HepG2 (cell line): ENCODE data around the gene MAP3K14. TPM values are rescaled to one million over a fixed set of nuclear protein-coding genes. Genes with fewer than 3 reads are reported as not detected.

Experiments used
- CREB3 ChIP-seq: sonication (generic); formaldehyde crosslinking; IDR thresholded peaks from 2 replicates; pipeline ENCODE4 v1.5.0; 2020; ENCODE audit warnings: missing genetic modification reagents
- CSRNP2 ChIP-seq: sonication (generic); formaldehyde crosslinking; conservative IDR thresholded peaks from 2 replicates; pipeline ENCODE4 v1.8.0; 2022; ENCODE audit warnings: low read depth, missing genetic modification reagents
- DMTF1 ChIP-seq: sonication (generic); formaldehyde crosslinking; IDR thresholded peaks from 2 replicates; pipeline ENCODE4 v1.4.0; 2020; ENCODE audit warnings: mild to moderate bottlenecking, missing genetic modification reagents
- GABPB1 ChIP-seq: IDR thresholded peaks from 2 replicates; pipeline ENCODE4 v1.6.1; 2016; ENCODE audit warnings: mild to moderate bottlenecking, missing genetic modification reagents, moderate library complexity, missing compliant biosample characterization
- IKZF1 ChIP-seq: fragments of 450-650 bp; IDR thresholded peaks from 2 replicates; pipeline ENCODE4 v1.7.1; 2016
- KAT2B ChIP-seq: fragments of 150-350 bp; IDR thresholded peaks from 2 replicates; pipeline ENCODE4 v1.6.1; 2014; ENCODE audit warnings: low read depth, low read length, borderline replicate concordance
- ONECUT2 ChIP-seq: sonication (generic); formaldehyde crosslinking; IDR thresholded peaks from 2 replicates; pipeline ENCODE4 v1.4.0; 2020; ENCODE audit warnings: missing genetic modification reagents
- PCBP2 ChIP-seq: fragments of 200-400 bp; formaldehyde crosslinking; optimal IDR thresholded peaks from 2 replicates; pipeline ENCODE3; 2018; ENCODE audit warnings: low read length, low read depth; ENCODE audit not compliant: poor library complexity, severe bottlenecking
- RBM39 ChIP-seq: fragments of 200-400 bp; formaldehyde crosslinking; IDR thresholded peaks from one replicate; pipeline ENCODE4 v1.6.1; 2018; ENCODE audit warnings: antibody characterized with exemption, mild to moderate bottlenecking, low read depth, low read length; ENCODE audit not compliant: poor library complexity, severe bottlenecking
- SALL2 ChIP-seq: sonication (generic); formaldehyde crosslinking; IDR thresholded peaks from 2 replicates; pipeline ENCODE4 v1.8.1; 2023; ENCODE audit warnings: mild to moderate bottlenecking, missing genetic modification reagents, inconsistent platforms
- SCMH1 ChIP-seq: sonication (generic); formaldehyde crosslinking; IDR thresholded peaks from 2 replicates; pipeline ENCODE4 v1.9.0; 2021; ENCODE audit warnings: missing genetic modification reagents, mild to moderate bottlenecking, borderline replicate concordance
- SRSF1 ChIP-seq: fragments of 200-400 bp; formaldehyde crosslinking; optimal IDR thresholded peaks from 2 replicates; pipeline ENCODE3; 2017; ENCODE audit warnings: mild to moderate bottlenecking, low read depth, low read length, moderate library complexity
- TCF7L2 ChIP-seq: IDR thresholded peaks from 2 replicates; pipeline ENCODE4 v1.6.1; 2011; ENCODE audit warnings: mild to moderate bottlenecking, low read depth, low read length, moderate library complexity
- TFDP1 ChIP-seq: IDR thresholded peaks from 2 replicates; pipeline ENCODE4 v1.6.1; 2016; ENCODE audit warnings: missing compliant biosample characterization, missing genetic modification reagents, borderline replicate concordance
- ZFP1 ChIP-seq: IDR thresholded peaks from 2 replicates; pipeline ENCODE4 v1.6.1; 2016
- ZMAT3 ChIP-seq: sonication (generic); formaldehyde crosslinking; conservative IDR thresholded peaks from 2 replicates; pipeline ENCODE4 v1.7.0; 2021; ENCODE audit warnings: missing genetic modification reagents
- ZNF496 ChIP-seq: sonication (generic); formaldehyde crosslinking; IDR thresholded peaks from 2 replicates; pipeline ENCODE4 v1.8.1; 2023; ENCODE audit warnings: mild to moderate bottlenecking, moderate library complexity, missing genetic modification reagents; ENCODE audit not compliant: insufficient replicate concordance
- ZNF567 ChIP-seq: sonication (generic); formaldehyde crosslinking; IDR thresholded peaks from 2 replicates; pipeline ENCODE4 v1.8.1; 2023; ENCODE audit warnings: mild to moderate bottlenecking, missing genetic modification reagents, borderline replicate concordance
- ZNF597 ChIP-seq: sonication (generic); formaldehyde crosslinking; IDR thresholded peaks from 2 replicates; pipeline ENCODE4 v1.5.0; 2020; ENCODE audit warnings: missing genetic modification reagents
- ZNF616 ChIP-seq: sonication (generic); formaldehyde crosslinking; IDR thresholded peaks from 2 replicates; pipeline ENCODE4 v1.5.0; 2020; ENCODE audit warnings: low read depth, mild to moderate bottlenecking, missing genetic modification reagents
- ZNF792 ChIP-seq: IDR thresholded peaks from 2 replicates; pipeline ENCODE4 v1.6.1; 2016
- ZNF839 ChIP-seq: sonication (generic); formaldehyde crosslinking; IDR thresholded peaks from 2 replicates; pipeline ENCODE4 v1.4.0; 2020; ENCODE audit warnings: missing genetic modification reagents, mild to moderate bottlenecking, borderline replicate concordance
- polyA plus RNA-seq, 8 experiments: library from polyadenylated mRNA; depleted of rRNA in 3 of 8; stranded (reverse) in 7 of 8; unstranded in 1 of 8; fragments of >200 nt; fragmentation: Illumina TruSeq in 4 of 8; extraction: Trizol in 4 of 8; gene quantifications; 2 replicates each; pipeline versions ENCODE4 v1.2.1 to v1.2.3, GENCODE V29; 2011 to 2016; ENCODE audit warnings: low read depth in 4 of 8, missing spikeins in 1 of 8, mixed read lengths in 1 of 8; ENCODE audit not compliant: insufficient read depth in 1 of 8
- total RNA-seq, 5 experiments: library from RNA; depleted of rRNA; stranded (reverse); fragments of >200 nt; fragmentation: Illumina TruSeq; extraction: Trizol; gene quantifications; 2 replicates each; pipeline ENCODE4 v1.2.3, GENCODE V29; 2016; ENCODE audit warnings: low read depth in 1 of 5
- TF ChIP-seq, protein P1 (sequence below): IDR thresholded peaks from 2 replicates; pipeline ENCODE4 v1.6.1; 2016; ENCODE audit warnings: missing genetic modification reagents, missing compliant biosample characterization

The MAP3K14 gene
- total and polyA plus RNA-seq, 2 of the 13 experiments (the other 11 are each of a cell fraction or from before 2014, with no cell fraction given) = 2.6 TPM

DNA sequence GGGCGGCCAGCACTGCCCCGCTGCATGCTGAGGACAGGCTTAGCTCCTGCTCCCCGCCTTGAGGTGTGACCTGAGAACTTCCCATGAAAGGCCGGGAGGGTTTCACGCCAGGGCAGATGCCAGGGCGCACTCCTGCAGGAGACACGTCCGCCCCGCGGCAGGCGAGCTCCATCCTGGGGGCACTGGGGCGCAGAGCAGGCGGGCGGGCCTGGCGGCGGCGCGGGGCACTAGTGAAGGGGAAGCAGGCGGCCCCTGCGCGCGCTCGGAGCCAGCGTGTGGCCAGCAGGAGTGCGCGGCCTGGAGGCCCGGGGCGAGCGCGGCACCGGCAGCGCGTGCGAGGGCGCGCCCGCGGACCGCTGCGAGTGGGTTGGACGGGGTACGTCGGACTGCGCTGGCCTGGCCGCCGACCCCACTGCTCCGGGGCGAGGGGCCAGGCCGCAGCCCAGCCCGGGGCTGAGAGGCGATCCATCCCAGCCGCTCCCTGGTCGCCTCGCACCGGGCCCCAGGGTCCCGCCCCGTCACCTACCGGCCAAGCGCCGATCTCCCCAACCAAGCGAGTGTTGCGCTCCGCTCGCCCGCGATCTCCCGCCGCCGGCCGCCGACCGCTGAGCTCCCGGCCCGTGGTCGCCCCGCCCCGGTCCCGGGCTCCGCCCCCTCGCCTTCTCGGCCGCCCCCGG, at the start of gene MAP3K14 (continued):
- TF ChIP-seq CREB3 (CRISPR knock-in tag) (peak; percentile 81; the same call in 1 of the 2 replicates), ZNF792 (CRISPR knock-in tag) (no peak), SRSF1 (no peak), IKZF1 (no peak), SCMH1 (CRISPR knock-in tag) (no peak), ZNF616 (peak; percentile 81), ZNF597 (no peak), TFDP1 (no peak; the same call in 1 of the 2 replicates), ZNF567 (CRISPR knock-in tag) (0 out of 2 replicates have a peak, but pooled peaks have one; percentile 22), ZMAT3 (no peak), RBM39 (peak; percentile 7), ZFP1 (CRISPR knock-in tag) (no peak), PCBP2 (no peak), TCF7L2 (no peak), ONECUT2 (CRISPR knock-in tag) (no peak), ZNF839 (CRISPR knock-in tag) (no peak), DMTF1 (CRISPR knock-in tag) (no peak), KAT2B (no peak), GABPB1 (CRISPR knock-in tag) (peak; percentile 31; the same call in 1 of the 2 replicates), SALL2 (CRISPR knock-in tag) (peak; percentile 95), CSRNP2 (no peak), ZNF496 (CRISPR knock-in tag) (no peak)
- TF ChIP-seq, protein P1, sequence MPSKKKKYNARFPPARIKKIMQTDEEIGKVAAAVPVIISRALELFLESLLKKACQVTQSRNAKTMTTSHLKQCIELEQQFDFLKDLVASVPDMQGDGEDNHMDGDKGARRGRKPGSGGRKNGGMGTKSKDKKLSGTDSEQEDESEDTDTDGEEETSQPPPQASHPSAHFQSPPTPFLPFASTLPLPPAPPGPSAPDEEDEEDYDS (CRISPR knock-in tag) = no peak
